HUDEP-2 (cell line): ENCODE results near the gene PCSK2.

Experiments used
- DNase-seq, 76 experiments: peaks; one replicate each; lab custom pipeline; 2025; ENCODE audit not compliant: unreplicated experiment in 76 of 76; lab: John Stamatoyannopoulos, UW

Gene PCSK2

DNA sequence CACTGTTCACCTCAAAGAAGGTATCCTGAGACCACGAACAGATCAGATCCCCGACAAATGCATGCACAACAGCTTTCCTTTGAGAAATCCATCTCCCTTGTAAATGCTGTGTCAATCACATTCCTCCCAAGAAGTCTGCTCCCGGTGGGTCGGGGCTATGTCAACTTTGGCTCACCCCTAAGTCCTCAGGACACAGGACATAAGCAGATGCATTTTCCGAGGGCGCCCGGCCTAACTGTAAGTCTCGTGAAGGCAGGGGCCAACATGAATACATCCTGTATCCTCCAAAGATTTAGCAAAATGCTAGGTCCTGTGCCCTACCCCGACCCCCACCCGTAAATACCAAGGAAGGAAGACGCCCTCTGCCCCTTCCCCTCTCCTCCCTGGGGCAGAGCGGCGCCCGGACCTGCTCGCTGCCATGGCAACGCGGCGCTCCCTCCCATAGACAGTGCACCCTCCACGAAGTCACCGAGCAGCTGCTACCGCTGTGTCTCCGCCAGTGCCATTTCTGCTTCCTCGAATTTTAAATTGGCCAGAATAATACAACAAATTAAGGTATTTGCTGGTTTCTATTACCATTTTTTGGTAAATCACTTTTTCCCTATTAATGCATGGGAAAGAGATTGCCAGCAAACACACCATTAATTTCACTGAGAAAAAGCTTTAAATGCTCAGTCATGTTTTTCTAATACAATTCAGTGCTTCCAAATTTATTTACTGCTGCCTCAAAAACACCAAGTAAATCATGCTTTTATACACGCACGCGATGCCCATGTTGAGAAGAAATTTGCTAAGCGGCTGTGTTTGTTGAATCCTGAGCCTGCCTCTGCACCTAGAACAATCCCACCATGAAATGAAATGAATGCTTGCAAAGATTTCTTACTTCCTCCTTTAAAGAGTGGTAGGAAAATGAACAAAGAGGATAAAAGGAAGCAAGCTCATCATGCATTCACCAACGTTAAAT lies 100.6 kb downstream of the PCSK2 start:
- DNase-seq: no peak

DNA sequence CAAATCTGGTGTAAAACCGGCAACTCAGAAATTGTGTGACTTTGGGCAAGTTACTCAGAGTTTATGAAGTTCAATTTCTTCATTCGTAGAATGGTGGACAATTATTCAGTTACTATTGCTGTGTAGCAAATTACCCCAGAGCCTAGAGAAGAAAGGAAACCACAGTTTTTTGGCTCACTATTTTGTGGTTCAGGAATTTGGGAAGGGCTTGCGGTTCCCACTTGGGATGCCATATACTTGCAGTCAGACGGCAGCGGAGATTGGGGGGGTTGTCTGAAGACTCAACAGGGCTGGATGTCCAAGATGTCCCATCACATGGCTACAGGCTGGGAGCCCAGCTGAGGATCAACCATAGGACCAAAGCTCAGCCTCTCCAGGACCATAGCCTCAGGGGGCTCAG lies 108.1 kb downstream of the PCSK2 start:
- no peak for DNase-seq

DNA sequence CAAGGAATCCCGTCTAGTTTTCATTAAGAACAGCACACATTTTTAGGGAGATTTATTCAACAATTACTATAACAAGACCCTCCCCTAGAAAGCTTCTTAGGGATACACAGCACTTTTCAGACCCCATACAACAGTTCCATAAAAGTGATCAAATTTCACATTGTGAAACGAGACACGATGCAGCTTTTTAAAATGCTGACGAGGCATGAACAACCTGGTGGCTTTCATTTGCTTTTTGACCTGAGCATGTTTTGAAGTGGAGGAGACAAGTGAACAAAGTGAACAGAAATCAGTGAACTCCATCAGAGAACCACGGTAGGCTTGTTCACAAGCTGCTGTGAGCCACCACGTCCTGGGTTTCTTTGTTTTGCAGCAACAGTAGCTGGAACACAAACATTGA lies 112.2 kb downstream of the PCSK2 start:
- DNase-seq: no peak

DNA sequence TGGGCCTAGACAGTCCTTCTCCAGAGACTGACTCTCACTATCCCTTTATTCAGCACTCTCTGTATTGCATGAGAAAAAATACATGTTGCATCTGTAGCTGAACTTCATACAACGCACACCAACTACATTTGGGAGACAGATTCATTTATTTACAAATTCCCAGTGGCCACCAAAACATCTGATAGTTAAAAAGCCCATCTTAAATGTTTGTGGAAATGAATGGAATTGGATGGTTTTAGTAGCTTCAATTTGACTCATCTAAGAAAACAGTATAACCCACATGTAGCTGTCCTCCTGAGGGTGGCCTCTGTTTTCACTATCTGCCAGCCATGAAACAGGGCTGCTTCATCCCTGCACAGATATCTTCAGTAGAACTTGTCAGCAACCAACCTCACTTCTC lies 116.3 kb downstream of the PCSK2 start:
- DNase-seq: no peak

DNA sequence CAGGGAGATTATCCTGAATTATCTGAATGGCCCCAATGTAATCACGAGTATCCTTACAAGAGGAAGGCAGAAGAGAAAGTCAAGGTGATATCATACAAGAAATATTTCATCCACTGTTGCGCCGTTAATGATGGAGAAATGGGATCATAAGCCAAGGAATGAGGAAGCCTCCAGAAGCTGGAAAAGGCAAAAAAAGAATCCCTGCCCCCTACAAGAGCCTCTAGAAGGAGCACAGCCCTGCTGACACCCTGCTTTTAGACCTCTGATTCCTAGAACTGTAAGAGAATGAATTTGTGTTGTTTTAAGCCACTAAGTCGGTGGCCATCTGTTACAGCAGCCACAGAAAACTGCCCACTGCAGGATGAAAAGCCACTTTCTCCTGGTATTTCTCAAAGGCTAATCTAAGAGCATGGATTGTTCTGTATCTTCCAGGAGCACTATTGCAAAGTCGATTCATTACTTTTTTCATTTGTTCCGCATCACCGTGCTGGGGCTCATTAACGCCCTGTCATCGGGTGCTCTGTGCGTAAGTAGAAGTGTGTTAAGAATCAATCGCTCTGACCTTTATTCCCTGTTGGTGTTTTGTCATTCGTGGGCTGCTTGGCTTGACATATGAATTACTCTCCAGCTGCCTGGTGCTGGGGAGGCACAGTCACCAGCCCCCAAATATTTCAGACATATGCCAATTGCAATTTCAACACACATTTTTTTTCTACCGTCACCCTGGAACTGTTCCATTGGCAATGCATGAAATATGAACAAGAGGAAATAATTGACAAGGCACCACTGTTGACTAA lies 117.0 kb downstream of the PCSK2 start:
- no peak for DNase-seq

DNA sequence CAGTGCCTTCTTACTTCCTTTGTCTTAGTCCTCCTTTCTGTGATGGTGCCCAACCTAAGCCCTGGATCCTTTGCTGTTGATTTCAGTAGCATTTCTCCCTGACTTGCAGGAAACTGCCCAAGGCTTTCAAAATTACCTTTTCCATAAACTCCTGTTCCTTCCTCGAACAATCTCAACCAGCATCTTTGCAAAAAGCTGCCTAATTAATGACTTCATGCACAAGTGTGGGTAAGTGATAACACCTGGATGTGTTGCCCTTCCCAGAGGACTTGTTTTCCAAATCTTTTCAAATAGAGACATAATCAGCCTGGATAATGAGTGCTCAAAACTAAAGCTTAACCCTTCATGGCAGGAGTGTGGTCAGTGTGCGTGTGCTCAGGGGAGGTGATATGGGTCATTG lies 118.0 kb downstream of the PCSK2 start:
- no peak for DNase-seq

DNA sequence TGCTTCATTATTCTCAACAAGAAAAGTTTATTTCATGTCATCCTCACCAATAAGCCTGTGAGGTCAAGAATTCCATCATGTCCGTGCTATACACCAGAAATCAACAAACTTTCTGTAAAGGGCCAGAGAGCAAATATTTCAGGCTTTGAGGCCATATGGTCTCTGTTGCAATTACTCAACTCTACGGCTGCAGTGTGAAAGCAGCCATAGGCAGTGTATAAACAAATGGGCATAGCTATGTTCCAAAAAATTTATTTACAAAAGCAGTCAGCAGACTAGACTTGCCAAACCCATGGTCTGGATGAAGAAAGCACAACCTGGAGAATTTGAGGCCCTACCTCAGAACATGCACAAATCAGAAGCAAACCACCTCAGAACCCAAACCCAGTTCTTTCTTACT lies 118.5 kb downstream of the PCSK2 start:
- DNase-seq: no peak

DNA sequence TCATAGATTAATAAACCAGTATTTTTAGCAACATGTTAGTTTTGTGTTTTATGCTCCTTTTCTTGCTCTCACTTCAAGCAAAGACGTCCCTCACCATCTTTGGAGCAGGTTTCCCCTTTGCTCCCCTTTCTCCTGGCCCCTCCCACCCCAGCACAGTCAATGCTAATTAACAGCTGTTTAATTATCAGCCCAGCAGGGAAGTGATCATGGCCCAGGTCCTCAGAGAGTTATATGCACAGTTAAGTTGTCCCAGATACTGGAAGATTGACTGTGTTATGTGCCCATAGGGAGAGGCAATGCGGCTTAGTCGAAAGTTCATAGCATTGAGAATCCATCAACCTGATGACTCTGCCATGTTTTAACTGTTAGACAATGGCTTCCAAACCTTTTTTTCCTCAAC lies 123.5 kb downstream of the PCSK2 start:
- no peak for DNase-seq

DNA sequence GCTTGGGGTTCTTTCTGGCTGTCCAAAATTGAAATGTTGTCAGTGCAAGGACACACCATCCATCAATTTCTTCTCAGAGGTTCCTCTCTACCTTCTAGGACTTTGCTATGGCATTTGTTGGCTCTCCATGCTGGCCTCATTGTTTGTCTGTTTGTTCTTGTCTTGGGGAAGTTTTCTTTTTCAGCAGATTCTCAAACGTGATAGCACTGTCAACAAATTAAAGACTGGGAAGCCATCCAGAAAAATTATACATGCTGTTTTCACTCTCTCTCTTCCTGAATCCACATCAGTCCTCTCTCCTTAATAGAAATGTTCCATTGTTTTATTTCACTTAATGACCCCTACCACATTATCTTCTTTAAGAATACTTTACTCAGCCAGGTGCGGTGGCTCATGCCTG lies 130.4 kb downstream of the PCSK2 start:
- DNase-seq: no peak

DNA sequence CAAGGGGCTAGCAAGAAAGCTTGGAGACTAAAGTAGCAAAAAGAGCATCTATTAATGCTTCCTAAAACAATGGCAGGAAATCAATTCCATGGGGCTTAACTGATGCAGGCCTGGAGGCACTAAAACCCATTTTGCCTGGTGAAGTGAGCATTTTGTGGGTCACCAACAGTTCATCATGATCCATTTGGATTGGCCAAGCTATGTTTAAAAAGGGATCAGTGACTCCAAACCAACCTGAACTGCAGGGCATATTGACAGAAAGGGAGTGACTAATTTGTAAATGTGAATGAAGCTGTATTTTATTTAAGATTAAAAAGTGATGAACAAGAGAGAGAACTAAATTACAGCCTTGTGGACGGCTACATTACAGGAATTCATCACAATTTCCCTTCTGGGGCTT lies 132.0 kb downstream of the PCSK2 start:
- no peak for DNase-seq

DNA sequence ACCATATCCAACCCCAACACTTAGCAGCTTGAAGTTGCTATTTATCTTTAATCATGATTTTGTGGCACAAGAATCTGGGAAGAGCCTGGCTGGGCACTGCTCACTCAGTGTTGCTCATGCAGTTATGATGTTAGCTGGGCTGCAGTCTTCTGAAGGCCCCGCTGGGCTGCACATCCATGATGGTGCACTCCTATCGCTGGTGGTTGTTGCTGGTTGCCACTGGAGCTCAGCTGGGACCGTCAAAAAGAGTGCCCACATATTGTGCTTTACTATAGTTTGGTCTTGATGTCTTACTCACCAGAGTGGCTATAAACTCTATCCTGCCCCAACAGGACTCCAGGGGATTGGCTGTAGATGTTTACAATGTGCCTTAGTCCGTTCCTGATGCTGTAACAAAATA lies 137.8 kb downstream of the PCSK2 start:
- no peak for DNase-seq

DNA sequence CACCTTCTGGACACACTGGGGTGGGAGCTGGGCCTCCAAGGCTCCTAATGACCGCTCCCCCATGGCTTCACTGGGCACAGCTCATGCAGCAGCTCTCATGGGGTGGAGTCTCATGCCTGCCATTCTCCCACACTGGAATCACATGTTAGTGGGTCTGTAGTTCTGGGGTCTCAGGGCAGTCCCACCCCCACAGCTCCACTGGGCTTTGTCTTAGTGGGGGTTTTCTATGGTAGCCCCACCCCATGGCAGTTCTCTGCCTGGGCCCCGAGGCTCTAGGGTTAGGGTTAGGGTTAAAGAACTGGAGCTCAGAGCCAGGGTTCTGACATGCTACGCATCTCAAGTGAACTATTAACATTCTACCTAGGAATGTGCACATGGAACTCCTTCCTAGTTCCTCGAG lies 139.0 kb downstream of the PCSK2 start:
- DNase-seq: no peak

DNA sequence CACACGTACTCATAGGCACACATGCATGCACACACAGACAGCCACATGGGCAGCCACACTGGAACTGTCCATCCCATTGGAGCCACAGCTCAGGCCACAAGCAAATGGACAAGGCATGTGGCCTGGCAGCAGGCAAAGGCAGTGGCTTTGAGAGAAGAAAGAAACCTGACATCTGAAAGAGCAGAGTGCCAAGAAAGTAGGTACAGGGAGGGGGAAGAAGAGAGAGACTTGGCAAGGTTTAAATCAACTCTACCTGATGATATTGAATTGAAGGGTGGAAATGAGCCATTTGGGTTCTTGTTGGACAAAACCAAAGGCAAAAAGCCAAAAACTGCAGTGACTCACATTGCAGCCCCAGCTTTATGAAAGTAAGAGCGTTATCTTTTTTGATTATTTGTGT lies 142.7 kb downstream of the PCSK2 start:
- DNase-seq: no peak

DNA sequence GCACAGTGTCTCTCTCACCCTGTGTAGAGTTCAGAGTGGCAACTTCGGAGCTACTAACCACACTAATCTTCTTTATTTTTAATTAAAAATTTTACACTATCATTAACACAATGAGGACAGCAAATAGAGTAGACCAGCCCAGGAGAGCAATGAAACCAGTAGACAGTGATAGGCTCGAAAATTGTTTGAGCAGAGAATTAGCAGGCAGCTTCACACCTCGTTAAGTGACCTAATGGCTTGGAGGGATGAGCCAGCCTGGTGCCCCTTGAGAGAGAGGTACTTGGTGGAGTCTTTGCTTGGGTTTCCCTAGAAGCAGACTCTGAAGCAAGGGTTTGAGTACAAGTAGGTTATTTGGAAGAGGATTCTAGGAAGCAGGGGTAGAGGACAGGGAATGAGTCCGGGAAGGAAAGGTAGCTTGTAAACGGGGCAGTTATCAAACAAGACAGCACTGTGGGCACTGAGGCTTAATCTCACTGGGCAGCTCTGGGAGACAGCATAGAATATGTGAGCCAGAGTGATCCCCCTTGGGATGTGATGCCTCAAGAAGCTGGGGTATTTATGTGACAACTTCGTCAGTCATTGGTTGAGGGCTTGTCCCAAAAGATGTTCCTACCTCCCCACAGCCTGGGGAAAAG lies 146.1 kb downstream of the PCSK2 start:
- no peak for DNase-seq

DNA sequence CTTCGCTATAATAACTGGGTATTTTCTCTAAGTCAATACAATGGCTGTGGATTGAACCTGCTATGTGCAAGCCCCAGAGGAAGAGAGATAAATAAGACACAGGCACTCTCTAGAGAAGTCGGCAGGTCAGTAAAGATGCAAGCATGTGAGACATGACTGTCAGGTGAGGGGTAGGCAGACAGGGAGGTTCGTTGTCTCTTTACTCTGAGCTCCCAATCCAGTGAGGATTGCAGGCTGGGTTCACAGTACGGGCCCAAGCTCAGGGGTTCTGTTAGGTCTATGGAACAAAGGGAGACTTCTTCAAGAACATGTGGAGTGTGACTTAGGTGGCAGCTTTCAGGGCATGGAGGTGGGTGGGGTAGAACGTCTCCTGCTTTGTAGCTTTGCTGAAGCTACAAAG lies 147.2 kb downstream of the PCSK2 start:
- DNase-seq: no peak

DNA sequence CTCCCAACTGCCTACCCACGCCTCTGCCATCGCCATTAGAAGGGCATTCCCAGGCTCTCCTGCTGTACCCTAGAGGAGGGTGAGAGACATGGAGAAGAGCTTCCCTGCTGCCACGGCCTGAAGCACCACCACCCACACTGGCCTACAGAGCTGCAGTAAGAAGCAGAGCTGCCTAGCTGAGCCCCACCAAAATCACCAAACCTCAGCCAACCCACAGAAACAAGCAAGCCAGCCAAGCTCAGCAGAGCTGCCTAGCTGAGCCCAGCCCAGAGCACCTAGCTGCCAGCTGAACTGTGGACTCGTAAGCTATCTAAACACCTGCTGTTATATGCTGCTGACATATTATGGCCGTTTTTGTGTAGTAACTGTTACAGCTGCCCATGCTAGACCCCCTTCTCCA lies 149.2 kb downstream of the PCSK2 start:
- no peak for DNase-seq

DNA sequence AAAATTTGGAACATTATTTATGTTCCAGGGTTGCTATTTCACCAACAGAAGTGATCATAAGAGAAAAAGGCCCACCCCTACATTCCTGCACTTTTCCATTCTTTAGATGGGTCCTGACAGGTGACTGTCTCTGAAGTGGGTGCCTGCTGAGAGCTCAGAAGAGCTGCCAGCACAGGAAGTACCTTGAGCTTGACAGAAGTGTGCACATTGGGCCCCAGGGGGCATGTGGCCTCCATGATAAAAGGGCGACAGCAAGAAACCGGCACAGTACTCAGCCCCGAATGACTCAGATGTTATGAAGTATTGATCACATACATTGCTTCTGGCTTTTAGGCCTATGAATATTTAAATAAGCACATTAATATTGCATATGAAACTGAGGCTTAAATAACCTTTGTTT lies 150.4 kb downstream of the PCSK2 start:
- no peak for DNase-seq

DNA sequence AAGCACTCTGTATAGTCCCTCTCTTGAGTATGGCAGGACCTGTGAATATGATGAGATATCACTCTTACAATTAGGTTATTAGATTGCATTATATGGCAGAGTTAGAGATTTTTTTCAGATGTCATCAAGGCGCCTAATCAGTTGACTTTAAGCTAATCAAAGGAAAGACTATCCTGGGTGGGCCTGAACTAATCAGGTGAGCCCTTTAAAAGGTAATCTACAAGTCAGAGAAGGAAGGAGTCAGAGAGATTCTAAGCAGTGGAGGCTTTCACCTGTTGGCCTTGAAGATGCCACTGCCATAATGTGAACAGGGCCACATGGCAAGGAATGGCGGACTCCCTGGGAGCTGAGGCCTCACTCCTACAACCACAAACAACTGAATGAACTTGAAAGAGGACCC lies 152.8 kb downstream of the PCSK2 start:
- DNase-seq: no peak

DNA sequence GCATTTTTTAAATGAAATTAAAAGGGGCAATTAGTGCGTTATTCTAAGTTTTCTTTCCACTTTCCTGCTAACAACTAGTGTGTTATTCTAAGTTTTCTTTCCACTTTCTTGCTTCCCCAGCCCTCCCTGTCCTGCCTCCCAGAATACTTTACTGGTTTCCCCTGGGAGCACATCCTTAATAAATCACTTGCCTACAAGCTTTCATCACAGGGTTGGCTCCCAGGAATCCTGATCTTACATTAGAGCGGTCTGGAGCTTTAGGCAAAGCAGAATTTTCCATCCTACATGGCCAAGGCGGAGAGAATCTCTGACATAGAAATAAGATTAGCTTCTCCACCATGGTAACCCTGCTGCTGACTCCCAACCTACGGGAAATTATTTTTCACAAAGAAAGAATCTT lies 154.0 kb downstream of the PCSK2 start:
- DNase-seq: no peak

DNA sequence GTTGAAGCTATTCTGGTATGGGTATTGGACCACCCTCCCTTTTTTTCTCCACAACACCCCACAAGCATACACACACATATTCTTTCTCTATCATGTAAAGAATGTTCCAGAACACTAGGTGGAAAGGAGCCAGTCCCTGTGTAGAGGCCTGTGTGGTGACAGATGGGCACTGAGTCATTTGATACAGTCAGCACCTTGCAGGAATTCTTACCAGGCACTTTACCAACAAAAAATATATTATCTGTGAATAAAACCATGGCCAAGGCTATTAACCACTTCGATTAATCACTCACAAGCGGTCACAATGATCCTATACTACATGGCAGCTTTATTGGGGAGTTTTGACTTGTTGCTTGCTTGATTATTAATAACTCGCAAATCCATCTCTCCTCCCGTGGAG lies 154.9 kb downstream of the PCSK2 start:
- no peak for DNase-seq

DNA sequence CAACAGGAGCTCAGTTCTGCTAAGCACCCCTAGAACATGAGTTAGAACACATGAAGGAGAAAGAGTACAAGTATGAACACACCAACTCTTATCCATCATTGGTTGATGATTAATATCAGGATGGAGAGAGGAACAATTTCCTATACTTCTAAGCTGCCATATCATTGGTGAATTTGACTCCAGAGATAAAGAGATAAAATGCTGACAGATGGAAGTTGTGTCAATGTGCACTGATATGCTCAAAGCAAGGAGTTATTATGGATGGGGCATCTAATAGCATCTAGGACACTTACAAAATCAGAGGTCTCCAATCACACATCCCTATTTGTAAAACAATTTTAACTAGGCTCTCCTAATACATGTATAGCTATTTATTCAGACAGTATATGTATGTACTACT lies 159.0 kb downstream of the PCSK2 start:
- DNase-seq: no peak

DNA sequence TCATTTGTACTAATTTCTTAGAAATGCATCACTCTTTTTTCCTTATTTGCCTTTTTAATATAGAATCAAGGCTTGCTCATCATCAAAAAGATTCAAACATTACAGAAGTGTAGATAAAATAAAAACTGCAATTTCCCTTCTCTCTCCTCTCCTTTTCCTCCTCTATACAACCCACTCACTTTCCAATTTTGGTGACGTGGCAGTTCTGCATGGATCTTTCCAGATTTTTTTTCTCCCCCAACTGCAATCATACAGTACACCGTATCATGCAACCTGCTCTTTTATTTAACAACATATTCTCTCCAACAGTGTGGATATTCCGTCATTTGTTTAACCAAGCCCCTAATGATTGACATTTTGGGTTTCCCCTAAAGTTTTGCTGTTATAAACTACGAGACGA lies 163.8 kb downstream of the PCSK2 start:
- no peak for DNase-seq
